HepG2 (cell line): Measurements from ENCODE around the gene PRDM15.

Experiments used
- IKZF1 ChIP-seq: fragments of 450-650 bp; IDR thresholded peaks from 2 replicates; pipeline ENCODE4 v1.7.1; 2016
- POLR2A ChIP-seq, 2 experiments: IDR thresholded peaks; 2 replicates each; pipeline ENCODE4 v1.6.1; 2011; ENCODE audit warnings: low read depth in 2 of 2, low read length in 2 of 2, mild to moderate bottlenecking in 1 of 2, moderate library complexity in 1 of 2; ENCODE audit not compliant: insufficient read depth in 1 of 2
- SCMH1 ChIP-seq: sonication (generic); formaldehyde crosslinking; IDR thresholded peaks from 2 replicates; pipeline ENCODE4 v1.9.0; 2021; ENCODE audit warnings: missing genetic modification reagents, mild to moderate bottlenecking, borderline replicate concordance
- SMAD1 ChIP-seq: sonication (generic); formaldehyde crosslinking; IDR thresholded peaks from 2 replicates; pipeline ENCODE4 v1.4.0; 2020; ENCODE audit warnings: missing genetic modification reagents, low read depth, mild to moderate bottlenecking, borderline replicate concordance
- TCF12 ChIP-seq, 2 experiments: fragments of 450-650 bp in 1 of 2; sonication (generic) in 1 of 2; formaldehyde crosslinking in 1 of 2; IDR thresholded peaks; 2 replicates each; pipeline versions ENCODE4 v1.6.1 to v1.8.0; 2017 to 2022; ENCODE audit warnings: antibody characterized with exemption in 1 of 2, mild to moderate bottlenecking in 1 of 2, missing genetic modification reagents in 1 of 2, moderate library complexity in 1 of 2
- ZFAT ChIP-seq: sonication (generic); formaldehyde crosslinking; conservative IDR thresholded peaks from 2 replicates; pipeline ENCODE4 v1.8.1; 2023; ENCODE audit warnings: missing genetic modification reagents, inconsistent platforms
- ZNF232 ChIP-seq: sonication (generic); formaldehyde crosslinking; IDR thresholded peaks from 2 replicates; pipeline ENCODE4 v1.4.0; 2020; ENCODE audit warnings: missing genetic modification reagents, borderline replicate concordance
- ZNF672 ChIP-seq: sonication (generic); formaldehyde crosslinking; IDR thresholded peaks from 2 replicates; pipeline ENCODE4 v1.8.1; 2022; ENCODE audit warnings: missing genetic modification reagents
- TF ChIP-seq, protein P1 (sequence below), 2 experiments: IDR thresholded peaks; 2 replicates each; pipeline ENCODE4 v1.6.1; 2011 to 2012; ENCODE audit warnings: low read length in 2 of 2, borderline replicate concordance in 1 of 2, low read depth in 1 of 2, mild to moderate bottlenecking in 1 of 2, moderate library complexity in 1 of 2
- TF ChIP-seq, protein P2 (sequence below): sonication (generic); formaldehyde crosslinking; IDR thresholded peaks from 2 replicates; pipeline ENCODE4 v1.4.0; 2020; ENCODE audit warnings: missing genetic modification reagents
- TF ChIP-seq, protein P3 (sequence below): sonication (generic); formaldehyde crosslinking; IDR thresholded peaks from 2 replicates; pipeline ENCODE4 v1.5.0; 2020; ENCODE audit warnings: mild to moderate bottlenecking, missing genetic modification reagents, moderate library complexity
- TF ChIP-seq, protein P4 (sequence below): sonication (generic); formaldehyde crosslinking; IDR thresholded peaks from 2 replicates; pipeline ENCODE4 v1.4.0; 2020; ENCODE audit warnings: missing genetic modification reagents

DNA sequence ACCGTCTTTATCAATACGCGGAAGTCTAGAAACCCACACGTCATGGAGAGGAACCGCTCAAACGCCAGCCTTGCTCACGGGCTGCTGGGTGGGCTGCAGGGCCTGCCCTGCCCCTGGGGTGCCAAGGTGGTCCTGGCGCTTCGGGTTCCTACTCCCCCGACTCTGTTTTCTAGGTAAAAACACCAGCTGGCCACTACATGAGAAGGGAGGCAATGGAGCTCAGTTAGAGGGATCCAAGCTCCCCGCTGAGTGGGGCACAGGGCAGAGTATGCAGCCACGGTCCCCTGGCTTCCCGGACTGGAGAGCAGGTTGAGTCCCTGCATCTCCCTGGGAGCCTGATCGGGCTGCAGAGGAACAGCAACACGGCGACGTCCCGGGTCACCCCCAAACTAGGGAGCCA, 71.0 kb downstream of the PRDM15 start:
- TF ChIP-seq, protein P1, sequence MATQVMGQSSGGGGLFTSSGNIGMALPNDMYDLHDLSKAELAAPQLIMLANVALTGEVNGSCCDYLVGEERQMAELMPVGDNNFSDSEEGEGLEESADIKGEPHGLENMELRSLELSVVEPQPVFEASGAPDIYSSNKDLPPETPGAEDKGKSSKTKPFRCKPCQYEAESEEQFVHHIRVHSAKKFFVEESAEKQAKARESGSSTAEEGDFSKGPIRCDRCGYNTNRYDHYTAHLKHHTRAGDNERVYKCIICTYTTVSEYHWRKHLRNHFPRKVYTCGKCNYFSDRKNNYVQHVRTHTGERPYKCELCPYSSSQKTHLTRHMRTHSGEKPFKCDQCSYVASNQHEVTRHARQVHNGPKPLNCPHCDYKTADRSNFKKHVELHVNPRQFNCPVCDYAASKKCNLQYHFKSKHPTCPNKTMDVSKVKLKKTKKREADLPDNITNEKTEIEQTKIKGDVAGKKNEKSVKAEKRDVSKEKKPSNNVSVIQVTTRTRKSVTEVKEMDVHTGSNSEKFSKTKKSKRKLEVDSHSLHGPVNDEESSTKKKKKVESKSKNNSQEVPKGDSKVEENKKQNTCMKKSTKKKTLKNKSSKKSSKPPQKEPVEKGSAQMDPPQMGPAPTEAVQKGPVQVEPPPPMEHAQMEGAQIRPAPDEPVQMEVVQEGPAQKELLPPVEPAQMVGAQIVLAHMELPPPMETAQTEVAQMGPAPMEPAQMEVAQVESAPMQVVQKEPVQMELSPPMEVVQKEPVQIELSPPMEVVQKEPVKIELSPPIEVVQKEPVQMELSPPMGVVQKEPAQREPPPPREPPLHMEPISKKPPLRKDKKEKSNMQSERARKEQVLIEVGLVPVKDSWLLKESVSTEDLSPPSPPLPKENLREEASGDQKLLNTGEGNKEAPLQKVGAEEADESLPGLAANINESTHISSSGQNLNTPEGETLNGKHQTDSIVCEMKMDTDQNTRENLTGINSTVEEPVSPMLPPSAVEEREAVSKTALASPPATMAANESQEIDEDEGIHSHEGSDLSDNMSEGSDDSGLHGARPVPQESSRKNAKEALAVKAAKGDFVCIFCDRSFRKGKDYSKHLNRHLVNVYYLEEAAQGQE (IDR thresholded peaks at IDR 0.05; ENCODE audit: borderline replicate concordance in 1 of 2, low read depth in 1 of 2, low read length in 2 of 2), result no peak
- TF ChIP-seq, protein P2, sequence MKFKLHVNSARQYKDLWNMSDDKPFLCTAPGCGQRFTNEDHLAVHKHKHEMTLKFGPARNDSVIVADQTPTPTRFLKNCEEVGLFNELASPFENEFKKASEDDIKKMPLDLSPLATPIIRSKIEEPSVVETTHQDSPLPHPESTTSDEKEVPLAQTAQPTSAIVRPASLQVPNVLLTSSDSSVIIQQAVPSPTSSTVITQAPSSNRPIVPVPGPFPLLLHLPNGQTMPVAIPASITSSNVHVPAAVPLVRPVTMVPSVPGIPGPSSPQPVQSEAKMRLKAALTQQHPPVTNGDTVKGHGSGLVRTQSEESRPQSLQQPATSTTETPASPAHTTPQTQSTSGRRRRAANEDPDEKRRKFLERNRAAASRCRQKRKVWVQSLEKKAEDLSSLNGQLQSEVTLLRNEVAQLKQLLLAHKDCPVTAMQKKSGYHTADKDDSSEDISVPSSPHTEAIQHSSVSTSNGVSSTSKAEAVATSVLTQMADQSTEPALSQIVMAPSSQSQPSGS (CRISPR knock-in tag), result no peak
- TF ChIP-seq TCF12 (IDR thresholded peaks at IDR 0.05), result no peak
- no peak for TF ChIP-seq TCF12 (CRISPR knock-in tag; IDR thresholded peaks at IDR 0.05)
- TF ChIP-seq IKZF1, result no peak
- no peak for TF ChIP-seq ZNF672 (CRISPR knock-in tag)
- no peak for TF ChIP-seq SMAD1 (CRISPR knock-in tag)
- TF ChIP-seq ZNF232 (CRISPR knock-in tag), result no peak
- TF ChIP-seq, protein P3, sequence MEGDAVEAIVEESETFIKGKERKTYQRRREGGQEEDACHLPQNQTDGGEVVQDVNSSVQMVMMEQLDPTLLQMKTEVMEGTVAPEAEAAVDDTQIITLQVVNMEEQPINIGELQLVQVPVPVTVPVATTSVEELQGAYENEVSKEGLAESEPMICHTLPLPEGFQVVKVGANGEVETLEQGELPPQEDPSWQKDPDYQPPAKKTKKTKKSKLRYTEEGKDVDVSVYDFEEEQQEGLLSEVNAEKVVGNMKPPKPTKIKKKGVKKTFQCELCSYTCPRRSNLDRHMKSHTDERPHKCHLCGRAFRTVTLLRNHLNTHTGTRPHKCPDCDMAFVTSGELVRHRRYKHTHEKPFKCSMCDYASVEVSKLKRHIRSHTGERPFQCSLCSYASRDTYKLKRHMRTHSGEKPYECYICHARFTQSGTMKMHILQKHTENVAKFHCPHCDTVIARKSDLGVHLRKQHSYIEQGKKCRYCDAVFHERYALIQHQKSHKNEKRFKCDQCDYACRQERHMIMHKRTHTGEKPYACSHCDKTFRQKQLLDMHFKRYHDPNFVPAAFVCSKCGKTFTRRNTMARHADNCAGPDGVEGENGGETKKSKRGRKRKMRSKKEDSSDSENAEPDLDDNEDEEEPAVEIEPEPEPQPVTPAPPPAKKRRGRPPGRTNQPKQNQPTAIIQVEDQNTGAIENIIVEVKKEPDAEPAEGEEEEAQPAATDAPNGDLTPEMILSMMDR (CRISPR knock-in tag), result no peak
- TF ChIP-seq POLR2A (IDR thresholded peaks at IDR 0.05; ENCODE audit: insufficient read depth in 1 of 2, low read depth in 2 of 2, low read length in 2 of 2), result no peak
- TF ChIP-seq SCMH1 (CRISPR knock-in tag), result no peak
- TF ChIP-seq, protein P4, sequence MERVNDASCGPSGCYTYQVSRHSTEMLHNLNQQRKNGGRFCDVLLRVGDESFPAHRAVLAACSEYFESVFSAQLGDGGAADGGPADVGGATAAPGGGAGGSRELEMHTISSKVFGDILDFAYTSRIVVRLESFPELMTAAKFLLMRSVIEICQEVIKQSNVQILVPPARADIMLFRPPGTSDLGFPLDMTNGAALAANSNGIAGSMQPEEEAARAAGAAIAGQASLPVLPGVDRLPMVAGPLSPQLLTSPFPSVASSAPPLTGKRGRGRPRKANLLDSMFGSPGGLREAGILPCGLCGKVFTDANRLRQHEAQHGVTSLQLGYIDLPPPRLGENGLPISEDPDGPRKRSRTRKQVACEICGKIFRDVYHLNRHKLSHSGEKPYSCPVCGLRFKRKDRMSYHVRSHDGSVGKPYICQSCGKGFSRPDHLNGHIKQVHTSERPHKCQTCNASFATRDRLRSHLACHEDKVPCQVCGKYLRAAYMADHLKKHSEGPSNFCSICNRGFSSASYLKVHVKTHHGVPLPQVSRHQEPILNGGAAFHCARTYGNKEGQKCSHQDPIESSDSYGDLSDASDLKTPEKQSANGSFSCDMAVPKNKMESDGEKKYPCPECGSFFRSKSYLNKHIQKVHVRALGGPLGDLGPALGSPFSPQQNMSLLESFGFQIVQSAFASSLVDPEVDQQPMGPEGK (CRISPR knock-in tag), result no peak
- TF ChIP-seq ZFAT, result no peak
